ENCODE data around the gene CEP85. TPM values are rescaled to one million over a fixed set of nuclear protein-coding genes. Genes with fewer than 3 reads are reported as not detected.

CEP85 gene
- total RNA-seq, 1 experiment from 2014 or later = 51.8 TPM

GRCh38 chr1:26268290-26269197 is 34.5 kb downstream of the CEP85 start:
- Histone ChIP-seq H3K36me3 (ENCODE audit: control insufficient read depth, insufficient read depth, low read length) (peaks cover 24% of the 10 kb centered on the region; the same call in 1 of the 2 replicates), H3K9me3 (ENCODE audit: control insufficient read depth, insufficient read depth, low read depth, low read length) (peaks cover 7% of the 10 kb centered on the region; the same call in 1 of the 2 replicates), H3K27ac (ENCODE audit: low read length) (no peak overlapping the region), H3K4me3 (ENCODE audit: low read depth in 2 of 2, low read length in 2 of 2) (no peak overlapping the region), H3K4me1 (ENCODE audit: control insufficient read depth, insufficient read depth, low read length) (no peaks in the 10 kb centered on the region), H3K27me3 (ENCODE audit: control insufficient read depth, insufficient read depth, low read length) (no peaks in the 10 kb centered on the region)
- no TSS peak for BruUV-seq (replicated peaks)
- in situ Hi-C loops (cut with HindIII; ENCODE audit: low pct_unique_long_range_greater_than_20kb, low sequenced_read_pairs) (no loop called here), intact Hi-C loops (cut with micrococcal nuclease; ENCODE audit: unreplicated experiment) (no loop called here)
- ChIA-PET POLR2A (no interaction called here), CTCF (no interaction called here)
- TF ChIP-seq SIN3A (IDR thresholded peaks at IDR 0.05; ENCODE audit: borderline replicate concordance, insufficient read depth, low read depth, low read length) (no peak), CTCF (IDR thresholded peaks at IDR 0.05) (no peak)
- DNase-seq (ENCODE audit: low read depth, low spot score) (no peak), ATAC-seq (no peak)

- in situ Hi-C loops (cut with HindIII; ENCODE audit: low pct_unique_long_range_greater_than_20kb, low sequenced_read_pairs) (no loop called here), intact Hi-C loops (cut with micrococcal nuclease; ENCODE audit: unreplicated experiment) (no loop called here)
- TF ChIP-seq CTCF (IDR thresholded peaks at IDR 0.05) (no peak), POLR2AphosphoS5 (IDR thresholded peaks at IDR 0.05; ENCODE audit: low read depth, low read length) (no peak), SIN3A (IDR thresholded peaks at IDR 0.05; ENCODE audit: borderline replicate concordance, insufficient read depth, low read depth, low read length) (no peak), REST (IDR thresholded peaks at IDR 0.05; ENCODE audit: insufficient read depth in 1 of 2, low read depth in 2 of 2, low read length in 1 of 2) (no peak), TCF7L2 (IDR thresholded peaks at IDR 0.05; ENCODE audit: low read depth, low read length) (no peak)
- H3K4me1 ChIP-seq (ENCODE audit: control insufficient read depth, insufficient read depth, low read length) = no peaks in the 10 kb centered on the region
- ChIA-PET CTCF (interaction anchor here (0.6 kb wide), 1 partner anchor 148 kb away, joined by 6 read pairs; no protein-coding TSS in a partner anchor), POLR2A (no interaction called here)
- BruUV-seq (replicated peaks) = no TSS peak
- peaks cover 24% of the 10 kb centered on the region; the same call in 1 of the 2 replicates for H3K36me3 ChIP-seq (ENCODE audit: control insufficient read depth, insufficient read depth, low read length)
- H3K27ac ChIP-seq (ENCODE audit: low read length) = no peak overlapping the region
- ATAC-seq (no peak), DNase-seq (ENCODE audit: low read depth, low spot score) (no peak)
- H3K4me3 ChIP-seq (ENCODE audit: low read depth in 2 of 2, low read length in 2 of 2) = no peak overlapping the region
- no peaks in the 10 kb centered on the region for H3K27me3 ChIP-seq (ENCODE audit: control insufficient read depth, insufficient read depth, low read length)
- H3K9me3 ChIP-seq (ENCODE audit: control insufficient read depth, insufficient read depth, low read depth, low read length) = peaks cover 7% of the 10 kb centered on the region; the same call in 1 of the 2 replicates
Measured at GRCh38 chr1:26269198-26269550, 35.2 kb downstream of the CEP85 start.

Measured in Panc1 (cell line).